HG03565 (cell line): ENCODE data around the gene NELFCD.
"Not testable (repeated sequence)": the region's sequence is repeated elsewhere in the genome, so short reads cannot be mapped to it uniquely, and the experiment has no call there.

Source experiments
- ATAC-seq: cut with Tn5 transposase; IDR thresholded peaks from one replicate; pipeline ENCODE4 v1.9.1; 2021; ENCODE audit warnings: mild to moderate bottlenecking, moderate library complexity; ENCODE audit not compliant: unreplicated experiment

The NELFCD gene

GRCh38 chr20:58971429-58971828 is 9.6 kb upstream of the NELFCD start:
- ATAC-seq = no peak

GRCh38 chr20:58973179-58973578 is 7.9 kb upstream of the NELFCD start:
- ATAC-seq = no peak

- no peak for ATAC-seq
Measured at GRCh38 chr20:58973866-58974265, 7.2 kb upstream of the NELFCD start.

GRCh38 chr20:58975353-58975752 is 5.7 kb upstream of the NELFCD start:
- ATAC-seq = no peak

- ATAC-seq = no peak
Measured at GRCh38 chr20:58976061-58976730, 4.9 kb upstream of the NELFCD start.

GRCh38 chr20:58978351-58979190 is 2.5 kb upstream of the NELFCD start:
- ATAC-seq = no peak

- no peak for ATAC-seq
Measured at GRCh38 chr20:58981628-58982364, 740 bp downstream of the NELFCD start.

GRCh38 chr20:58982406-58983114 is 1.5 kb downstream of the NELFCD start:
- ATAC-seq = no peak

- not testable (repeated sequence) for ATAC-seq
Measured at GRCh38 chr20:58983115-58983468, 2.0 kb downstream of the NELFCD start.

- ATAC-seq = no peak
Measured at GRCh38 chr20:58984691-58985090, 3.6 kb downstream of the NELFCD start.

- no peak for ATAC-seq
Measured at GRCh38 chr20:58985656-58986055, 4.6 kb downstream of the NELFCD start.

- ATAC-seq = no peak
Measured at GRCh38 chr20:58986286-58986967, 5.4 kb downstream of the NELFCD start.

GRCh38 chr20:58986968-58987517 is 6.0 kb downstream of the NELFCD start:
- no peak for ATAC-seq

GRCh38 chr20:58987790-58988564 is 6.9 kb downstream of the NELFCD start:
- no peak for ATAC-seq

GRCh38 chr20:58988565-58988882 is 7.5 kb downstream of the NELFCD start:
- no peak for ATAC-seq

- ATAC-seq = no peak
Measured at GRCh38 chr20:58989196-58989595, 8.1 kb downstream of the NELFCD start.

- no peak for ATAC-seq
Measured at GRCh38 chr20:58990651-58991445, 9.8 kb downstream of the NELFCD start.

- no peak for ATAC-seq
Measured at GRCh38 chr20:58991715-58992114, 10.7 kb downstream of the NELFCD start.

- no peak for ATAC-seq
Measured at GRCh38 chr20:58992911-58993310, 11.9 kb downstream of the NELFCD start.
